Brain microvascular endothelial cell (primary cell): ENCODE data around the gene COA3.
A peak's percentile ranks its signal among the peaks of the same experiment; 100 is the strongest.

Experiments used
- DNase-seq: peaks from one replicate; pipeline ENCODE4 v3.0.0-alpha.2; 2020
- H3K27ac ChIP-seq: fragments of 250-450 bp; sonication (Bioruptor Pico); 2 replicates; pipeline ENCODE4 v1.5.1; 2020; ENCODE audit warnings: mild to moderate bottlenecking, moderate library complexity
- H3K27me3 ChIP-seq: fragments of 250-450 bp; sonication (Bioruptor Pico); replicated peaks from 2 replicates; pipeline ENCODE4 v1.5.1; 2020; ENCODE audit warnings: mild to moderate bottlenecking
- H3K36me3 ChIP-seq: fragments of 250-450 bp; sonication (Bioruptor Pico); replicated peaks from 2 replicates; pipeline ENCODE4 v1.5.1; 2020; ENCODE audit warnings: mild to moderate bottlenecking
- H3K4me3 ChIP-seq: 2 replicates; pipeline ENCODE4 v1.5.1; 2011; ENCODE audit warnings: low read depth, mild to moderate bottlenecking, control low read depth, low read length, moderate library complexity
- in situ Hi-C: cut with HindIII; loops from 2 replicates; pipeline ENCODE4 v1.10.0; 2017; ENCODE audit warnings: low sequenced_read_pairs, low pct_ligation_motif_present
- TF ChIP-seq, protein P1 (sequence below): IDR thresholded peaks from 2 replicates; pipeline ENCODE4 v1.5.1; 2011; ENCODE audit warnings: low read depth, mild to moderate bottlenecking, moderate library complexity, low read length, control low read depth, inconsistent platforms; ENCODE audit errors: missing control alignments

COA3 gene

GRCh38 chr17:42798383-42799380, at the start of gene COA3, which contains the start of gene CNTD1:
Gene COA3 (minus strand): TSS chr17:42798704. CDS start chr17:42798681, 23 bp downstream.
Gene CNTD1 (plus strand): TSS chr17:42798861. CDS start chr17:42799068, 207 bp downstream.
- Histone ChIP-seq H3K27me3 (no peaks in the 10 kb centered on the region), H3K36me3 (no peaks in the 10 kb centered on the region), H3K4me3 (peak within 1 kb of the TSS; percentile 98), H3K27ac (peak within 1 kb of the TSS; percentile 33)
- in situ Hi-C loops, result no loop called here
- peak; percentile 78 for DNase-seq
- TF ChIP-seq, protein P1, sequence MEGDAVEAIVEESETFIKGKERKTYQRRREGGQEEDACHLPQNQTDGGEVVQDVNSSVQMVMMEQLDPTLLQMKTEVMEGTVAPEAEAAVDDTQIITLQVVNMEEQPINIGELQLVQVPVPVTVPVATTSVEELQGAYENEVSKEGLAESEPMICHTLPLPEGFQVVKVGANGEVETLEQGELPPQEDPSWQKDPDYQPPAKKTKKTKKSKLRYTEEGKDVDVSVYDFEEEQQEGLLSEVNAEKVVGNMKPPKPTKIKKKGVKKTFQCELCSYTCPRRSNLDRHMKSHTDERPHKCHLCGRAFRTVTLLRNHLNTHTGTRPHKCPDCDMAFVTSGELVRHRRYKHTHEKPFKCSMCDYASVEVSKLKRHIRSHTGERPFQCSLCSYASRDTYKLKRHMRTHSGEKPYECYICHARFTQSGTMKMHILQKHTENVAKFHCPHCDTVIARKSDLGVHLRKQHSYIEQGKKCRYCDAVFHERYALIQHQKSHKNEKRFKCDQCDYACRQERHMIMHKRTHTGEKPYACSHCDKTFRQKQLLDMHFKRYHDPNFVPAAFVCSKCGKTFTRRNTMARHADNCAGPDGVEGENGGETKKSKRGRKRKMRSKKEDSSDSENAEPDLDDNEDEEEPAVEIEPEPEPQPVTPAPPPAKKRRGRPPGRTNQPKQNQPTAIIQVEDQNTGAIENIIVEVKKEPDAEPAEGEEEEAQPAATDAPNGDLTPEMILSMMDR, result peak; percentile 24

GRCh38 chr17:42848093-42848492, 49.6 kb upstream of the COA3 start:
- H3K4me3 ChIP-seq, result no peak overlapping the region
- H3K36me3 ChIP-seq, result peaks cover 25% of the 10 kb centered on the region
- TF ChIP-seq, protein P1, result no peak
- no peak overlapping the region for H3K27ac ChIP-seq
- in situ Hi-C loops, result no loop called here
- H3K27me3 ChIP-seq, result no peaks in the 10 kb centered on the region
- no peak for DNase-seq

DNA sequence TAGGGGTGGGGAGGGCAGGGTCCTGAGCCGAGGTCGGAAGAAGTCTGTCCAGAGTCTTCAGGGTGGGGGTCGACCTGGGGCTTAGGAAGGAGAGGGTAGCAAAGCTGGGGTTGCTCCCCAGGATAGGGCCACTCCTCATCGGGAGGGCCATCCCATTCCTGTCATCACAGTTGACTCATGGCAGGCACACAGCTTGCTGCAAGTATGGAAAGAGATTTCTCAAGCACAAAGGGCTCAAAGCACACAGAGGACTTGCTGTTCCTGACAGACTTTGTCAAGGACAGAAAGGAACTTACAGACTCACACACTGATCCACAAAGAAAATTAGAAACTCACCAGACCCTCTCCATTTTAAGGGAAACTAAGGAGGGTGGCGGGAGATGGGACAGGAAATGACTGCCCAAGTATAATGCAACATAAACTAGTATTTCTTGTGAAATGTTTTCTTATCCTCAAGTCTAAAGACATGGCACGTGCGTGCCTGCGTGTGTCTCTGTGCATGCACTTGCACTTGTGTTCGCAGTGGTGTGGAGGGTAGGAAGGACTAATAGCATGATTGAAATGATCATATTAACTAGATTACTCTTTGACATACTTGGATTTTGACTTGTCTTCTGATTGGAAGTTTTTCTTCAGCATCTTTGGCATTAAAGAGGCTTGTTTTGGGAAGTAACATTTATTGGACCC, 48.2 kb upstream of the COA3 start:
- no peak overlapping the region for H3K27ac ChIP-seq
- DNase-seq, result no peak
- peaks cover 39% of the 10 kb centered on the region for H3K36me3 ChIP-seq
- no peak overlapping the region for H3K4me3 ChIP-seq
- no peaks in the 10 kb centered on the region for H3K27me3 ChIP-seq
- in situ Hi-C loops, result no loop called here
- TF ChIP-seq, protein P1, result no peak

DNA sequence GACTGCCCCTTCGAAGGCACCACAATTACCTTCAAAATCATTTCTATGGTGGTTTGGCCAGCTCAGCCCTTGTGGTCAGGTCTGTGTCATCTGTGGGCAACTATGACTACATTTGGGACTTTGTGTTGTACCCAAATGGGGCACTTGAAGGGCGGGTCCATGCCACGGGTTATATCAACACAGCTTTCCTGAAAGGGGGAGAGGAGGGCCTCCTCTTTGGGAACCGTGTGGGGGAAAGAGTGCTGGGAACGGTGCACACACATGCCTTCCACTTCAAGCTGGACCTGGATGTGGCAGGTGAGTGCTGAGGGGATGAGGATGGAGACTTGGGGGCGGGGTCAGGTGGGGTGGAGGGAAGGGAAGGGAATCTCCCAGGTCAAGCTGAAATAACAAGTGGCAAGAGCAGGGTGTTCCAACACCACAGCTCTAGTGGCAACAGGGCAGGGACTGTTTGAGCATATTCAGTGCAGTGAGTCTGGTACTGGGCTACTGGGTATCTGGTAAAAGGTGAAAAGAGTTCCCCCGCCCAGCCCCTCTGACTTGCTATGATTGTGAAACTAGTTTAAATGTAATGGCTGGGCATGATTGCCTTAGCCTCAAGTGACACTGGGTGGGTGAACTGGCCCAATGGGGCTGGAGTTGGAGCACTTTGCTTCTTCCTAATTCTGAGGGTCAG, 47.6 kb upstream of the COA3 start:
- Histone ChIP-seq H3K27me3 (no peaks in the 10 kb centered on the region), H3K36me3 (peaks cover 46% of the 10 kb centered on the region), H3K4me3 (no peak overlapping the region), H3K27ac (no peak overlapping the region)
- in situ Hi-C loops, result no loop called here
- TF ChIP-seq, protein P1, result no peak
- no peak for DNase-seq

GRCh38 chr17:42845556-42845917, 47.0 kb upstream of the COA3 start:
- no peak overlapping the region for H3K4me3 ChIP-seq
- in situ Hi-C loops, result no loop called here
- no peak overlapping the region for H3K27ac ChIP-seq
- TF ChIP-seq, protein P1, result no peak
- no peaks in the 10 kb centered on the region for H3K27me3 ChIP-seq
- H3K36me3 ChIP-seq, result peaks cover 48% of the 10 kb centered on the region
- DNase-seq, result no peak
